Esophagus muscularis mucosa (tissue), 4 donors: Measurements from ENCODE around the gene HADHA. TPM values are rescaled to one million over a fixed set of nuclear protein-coding genes. Genes with fewer than 3 reads are reported as not detected.

Source experiments
- DNase-seq: peaks from one replicate; pipeline ENCODE4 v3.0.0-alpha.2; 2017; ENCODE audit errors: extremely low spot score
- H3K27ac ChIP-seq, 4 donors: fragments of 200-600 bp; sonication (generic); replicated peaks in 1 of 4; 1 replicate in 3 of 4; 2 replicates in 1 of 4; pipeline ENCODE4 v1.5.1; 2016 to 2019; ENCODE audit warnings: mild to moderate bottlenecking in 1 of 4
- H3K27me3 ChIP-seq, 4 donors: fragments of 200-600 bp; sonication (generic); one replicate each; pipeline versions ENCODE4 v1.5.1 to v1.6.0; 2016 to 2019
- H3K36me3 ChIP-seq, 4 donors: fragments of 200-600 bp; sonication (generic); one replicate each; pipeline ENCODE4 v1.5.1; 2016 to 2019
- H3K4me1 ChIP-seq, 4 donors: fragments of 200-600 bp; sonication (generic); one replicate each; pipeline ENCODE4 v1.5.1; 2016 to 2019
- H3K4me3 ChIP-seq, 4 donors: fragments of 200-600 bp; sonication (generic); 1 replicate in 2 of 4; 2 replicates in 2 of 4; pipeline ENCODE4 v1.5.1; 2016 to 2019; ENCODE audit warnings: mild to moderate bottlenecking in 4 of 4, moderate library complexity in 1 of 4
- H3K9me3 ChIP-seq, 4 donors: fragments of 200-600 bp; sonication (generic); 1 replicate in 3 of 4; 2 replicates in 1 of 4; pipeline ENCODE4 v1.5.1; 2016 to 2019
- CTCF ChIP-seq, 3 experiments: fragments of 200-600 bp in 2 of 3; fragments of 450-650 bp in 1 of 3; sonication (generic) in 2 of 3; IDR thresholded peaks; one replicate each; pipeline ENCODE4 v1.5.1; 2017 to 2019; ENCODE audit warnings: antibody characterized with exemption in 3 of 3, mild to moderate bottlenecking in 2 of 3, moderate library complexity in 1 of 3
- EP300 ChIP-seq: sonication (generic); formaldehyde crosslinking; IDR thresholded peaks from one replicate; pipeline ENCODE4 v1.6.1; 2017; ENCODE audit warnings: antibody characterized with exemption
- POLR2A ChIP-seq: fragments of 450-650 bp; IDR thresholded peaks from one replicate; pipeline ENCODE4 v1.6.1; 2017; ENCODE audit warnings: antibody characterized with exemption, moderate library complexity, mild to moderate bottlenecking, low read depth
- POLR2AphosphoS5 ChIP-seq, 2 donors: sonication (generic); formaldehyde crosslinking; IDR thresholded peaks; one replicate each; pipeline ENCODE4 v1.6.1; 2017; ENCODE audit warnings: antibody characterized with exemption in 2 of 2
- WGBS: methylation state at CpG from one replicate; pipeline ENCODE4 v1.1.5; 2018; 5-methylcytosine and 5-hydroxymethylcytosine counted together
- intact Hi-C: fragments of 100-400 bp; cut with DNase I; formaldehyde crosslinking; loops from one replicate; pipeline ENCODE4 v1.15.1; 2023
- total RNA-seq, 4 donors: library from RNA; depleted of rRNA; stranded (reverse); fragments of >200 nt; gene quantifications; one replicate each; pipeline versions ENCODE4 v1.1.0 to v1.2.1, GENCODE V29; 2016

The HADHA gene
- total RNA-seq, 4 donors from 2014 or later, result 155 to 266 (median 175) TPM

- 91% methylated on average over 4 of the region's 4 CpGs for WGBS
- Histone ChIP-seq H3K4me3 (no peak overlapping the region), H3K9me3 (no peaks in the 10 kb centered on the region), H3K27ac (no peak overlapping the region), H3K36me3 (peaks cover 87 to 100% (median 99%) of the 10 kb centered on the region in 4 donors), H3K4me1 (peaks cover 0 to 7% (median 3%) of the 10 kb centered on the region in 4 donors), H3K27me3 (no peaks in the 10 kb centered on the region)
- intact Hi-C loops, result no loop called here
- TF ChIP-seq EP300, result no peak
- no peak for TF ChIP-seq CTCF (IDR thresholded peaks at IDR 0.05)
- no peak for TF ChIP-seq POLR2A
- TF ChIP-seq POLR2AphosphoS5 (IDR thresholded peaks at IDR 0.05), result no peak
- DNase-seq, result no peak
Measured at GRCh38 chr2:26197516-26197915, 46.9 kb downstream of the HADHA start.

- Histone ChIP-seq H3K36me3 (peaks cover 86 to 100% (median 99%) of the 10 kb centered on the region in 4 donors), H3K27ac (no peak overlapping the region), H3K4me1 (peaks cover 0 to 7% (median 3%) of the 10 kb centered on the region in 4 donors), H3K9me3 (no peaks in the 10 kb centered on the region), H3K27me3 (no peaks in the 10 kb centered on the region), H3K4me3 (no peak overlapping the region)
- DNase-seq, result no peak
- intact Hi-C loops, result no loop called here
- WGBS, result 74% methylated on average over 9 of the region's 9 CpGs
- TF ChIP-seq EP300, result no peak
- no peak for TF ChIP-seq CTCF (IDR thresholded peaks at IDR 0.05)
- TF ChIP-seq POLR2AphosphoS5 (IDR thresholded peaks at IDR 0.05), result no peak
- no peak for TF ChIP-seq POLR2A
Measured at GRCh38 chr2:26196683-26197418, 47.6 kb downstream of the HADHA start.

GRCh38 chr2:26195040-26195984, 49.1 kb downstream of the HADHA start:
- Histone ChIP-seq H3K36me3 (peaks cover 82 to 100% (median 100%) of the 10 kb centered on the region in 4 donors), H3K27me3 (no peaks in the 10 kb centered on the region)
- 73% methylated on average over 11 of the region's 12 CpGs for WGBS

More at GRCh38 chr2:26195040-26195984, 49.1 kb downstream of the HADHA start:
- Histone ChIP-seq H3K27ac (no peak overlapping the region), H3K4me1 (peaks cover 0 to 7% (median 3%) of the 10 kb centered on the region in 4 donors), H3K9me3 (no peaks in the 10 kb centered on the region), H3K4me3 (no peak overlapping the region)
- intact Hi-C loops, result no loop called here
- TF ChIP-seq POLR2AphosphoS5 (IDR thresholded peaks at IDR 0.05) (no peak), EP300 (no peak), POLR2A (no peak), CTCF (IDR thresholded peaks at IDR 0.05) (no peak)
- DNase-seq, result no peak
